ENCODE data around the gene EEFSEC.

Gene EEFSEC

DNA sequence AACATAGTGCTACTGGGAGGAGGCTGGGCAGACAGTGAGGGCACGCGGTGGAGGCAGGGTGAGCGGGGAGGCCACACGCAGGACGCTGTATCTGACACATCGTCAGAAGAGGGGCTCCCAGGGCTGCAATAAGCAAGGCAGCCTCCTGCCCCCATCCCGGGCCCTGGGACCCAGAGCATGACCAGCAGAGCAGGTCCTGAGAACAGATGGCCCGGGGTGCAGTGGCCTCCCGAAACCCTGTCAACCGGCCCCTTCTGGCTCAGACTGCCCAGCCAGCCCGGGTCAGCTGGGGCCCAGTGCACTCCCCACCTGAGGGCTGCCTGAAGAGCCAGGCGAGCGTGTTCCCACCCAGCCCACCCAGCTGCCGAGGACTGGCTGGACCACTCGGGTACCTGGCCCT lies 276.0 kb downstream of the EEFSEC start:
- no peak overlapping the region for H3K4me3 ChIP-seq (replicated peaks; ENCODE audit: low read depth, low read length)
- no peak for DNase-seq (ENCODE audit: extremely low read depth, insufficient read length)
- no peaks in the 10 kb centered on the region for H3K36me3 ChIP-seq (ENCODE audit: control insufficient read depth, insufficient read depth, low read length)
- TF ChIP-seq, protein P1, sequence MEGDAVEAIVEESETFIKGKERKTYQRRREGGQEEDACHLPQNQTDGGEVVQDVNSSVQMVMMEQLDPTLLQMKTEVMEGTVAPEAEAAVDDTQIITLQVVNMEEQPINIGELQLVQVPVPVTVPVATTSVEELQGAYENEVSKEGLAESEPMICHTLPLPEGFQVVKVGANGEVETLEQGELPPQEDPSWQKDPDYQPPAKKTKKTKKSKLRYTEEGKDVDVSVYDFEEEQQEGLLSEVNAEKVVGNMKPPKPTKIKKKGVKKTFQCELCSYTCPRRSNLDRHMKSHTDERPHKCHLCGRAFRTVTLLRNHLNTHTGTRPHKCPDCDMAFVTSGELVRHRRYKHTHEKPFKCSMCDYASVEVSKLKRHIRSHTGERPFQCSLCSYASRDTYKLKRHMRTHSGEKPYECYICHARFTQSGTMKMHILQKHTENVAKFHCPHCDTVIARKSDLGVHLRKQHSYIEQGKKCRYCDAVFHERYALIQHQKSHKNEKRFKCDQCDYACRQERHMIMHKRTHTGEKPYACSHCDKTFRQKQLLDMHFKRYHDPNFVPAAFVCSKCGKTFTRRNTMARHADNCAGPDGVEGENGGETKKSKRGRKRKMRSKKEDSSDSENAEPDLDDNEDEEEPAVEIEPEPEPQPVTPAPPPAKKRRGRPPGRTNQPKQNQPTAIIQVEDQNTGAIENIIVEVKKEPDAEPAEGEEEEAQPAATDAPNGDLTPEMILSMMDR (IDR thresholded peaks at IDR 0.05; ENCODE audit: insufficient read depth, low read length, poor library complexity, severe bottlenecking) = no peak
- peaks cover 2% of the 10 kb centered on the region for H3K27me3 ChIP-seq (replicated peaks; ENCODE audit: control insufficient read depth, insufficient read depth, low read length)

DNA sequence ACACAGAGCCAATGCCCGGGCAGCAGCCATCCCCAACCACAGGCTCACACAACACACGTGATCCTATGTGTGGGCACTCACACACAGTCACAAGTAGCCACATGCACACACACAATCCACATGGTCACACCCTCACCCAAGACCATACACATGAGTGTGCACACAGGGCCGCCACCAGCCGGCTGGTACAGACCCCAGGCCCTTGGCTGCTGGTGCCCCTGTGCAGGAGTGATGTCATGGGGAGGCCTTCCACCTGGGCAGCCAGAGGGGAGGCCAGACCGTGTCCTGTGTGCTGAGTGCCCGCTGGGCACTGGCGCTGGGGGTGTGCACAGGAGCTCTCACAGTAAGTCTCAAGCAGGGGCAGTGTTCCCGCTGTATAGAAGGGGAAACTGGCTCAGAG lies 276.5 kb downstream of the EEFSEC start:
- peaks cover 2% of the 10 kb centered on the region for H3K27me3 ChIP-seq (replicated peaks; ENCODE audit: control insufficient read depth, insufficient read depth, low read length)
- no peaks in the 10 kb centered on the region for H3K36me3 ChIP-seq (ENCODE audit: control insufficient read depth, insufficient read depth, low read length)

DNA sequence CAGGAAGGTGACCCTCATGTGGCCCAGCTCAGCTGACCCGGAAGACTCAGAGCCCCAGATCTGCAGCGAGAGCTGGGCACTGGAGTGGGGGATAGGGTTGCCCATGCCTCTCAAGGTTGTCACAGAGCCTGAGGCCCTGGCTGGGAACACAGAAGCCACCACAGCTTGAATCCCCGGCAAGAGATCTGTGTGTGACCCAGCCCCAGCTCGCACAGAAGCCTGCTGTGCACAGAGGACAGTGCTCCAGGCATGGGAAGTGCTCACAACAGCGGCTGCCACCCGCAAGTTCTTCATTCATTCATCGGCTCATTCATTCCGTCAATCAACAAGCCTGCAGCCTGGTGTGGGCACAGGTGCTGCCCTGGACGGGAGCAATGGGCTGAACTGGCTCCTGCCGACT lies 277.0 kb downstream of the EEFSEC start:
- TF ChIP-seq, protein P1 (IDR thresholded peaks at IDR 0.05; ENCODE audit: insufficient read depth, low read length, poor library complexity, severe bottlenecking) = no peak
- peaks cover 2% of the 10 kb centered on the region for H3K27me3 ChIP-seq (replicated peaks; ENCODE audit: control insufficient read depth, insufficient read depth, low read length)
- no peaks in the 10 kb centered on the region for H3K36me3 ChIP-seq (ENCODE audit: control insufficient read depth, insufficient read depth, low read length)
- H3K4me3 ChIP-seq (replicated peaks; ENCODE audit: low read depth, low read length) = no peak overlapping the region
- no peak for DNase-seq (ENCODE audit: extremely low read depth, insufficient read length)

More for the DNA sequence above, 276.5 kb downstream of the EEFSEC start:
- DNase-seq (ENCODE audit: extremely low read depth, insufficient read length) = no peak
- TF ChIP-seq, protein P1 (IDR thresholded peaks at IDR 0.05; ENCODE audit: insufficient read depth, low read length, poor library complexity, severe bottlenecking) = no peak
- no peak overlapping the region for H3K4me3 ChIP-seq (replicated peaks; ENCODE audit: low read depth, low read length)

DNA sequence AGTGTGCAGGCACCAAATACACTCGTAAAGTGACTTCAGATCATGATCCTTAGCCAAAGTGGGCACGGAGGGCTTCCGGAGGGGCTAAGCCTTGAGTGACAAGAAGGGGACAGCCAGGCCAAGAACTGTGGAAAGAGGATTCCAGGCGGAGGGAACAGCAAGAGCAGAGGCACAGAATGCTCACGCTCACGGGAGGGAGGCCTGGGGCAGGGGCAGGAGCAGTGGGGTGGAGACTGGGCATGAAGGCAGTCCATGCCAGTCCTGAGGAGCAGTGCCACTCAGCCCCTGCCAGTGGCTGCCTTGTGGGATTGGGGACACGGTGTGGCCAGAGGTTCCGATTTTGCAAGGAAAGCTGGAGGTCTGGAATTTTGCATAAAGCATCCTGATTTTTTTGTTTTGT lies 277.4 kb downstream of the EEFSEC start:
- DNase-seq (ENCODE audit: extremely low read depth, insufficient read length) = no peak
- H3K27me3 ChIP-seq (replicated peaks; ENCODE audit: control insufficient read depth, insufficient read depth, low read length) = peaks cover 2% of the 10 kb centered on the region

DNA sequence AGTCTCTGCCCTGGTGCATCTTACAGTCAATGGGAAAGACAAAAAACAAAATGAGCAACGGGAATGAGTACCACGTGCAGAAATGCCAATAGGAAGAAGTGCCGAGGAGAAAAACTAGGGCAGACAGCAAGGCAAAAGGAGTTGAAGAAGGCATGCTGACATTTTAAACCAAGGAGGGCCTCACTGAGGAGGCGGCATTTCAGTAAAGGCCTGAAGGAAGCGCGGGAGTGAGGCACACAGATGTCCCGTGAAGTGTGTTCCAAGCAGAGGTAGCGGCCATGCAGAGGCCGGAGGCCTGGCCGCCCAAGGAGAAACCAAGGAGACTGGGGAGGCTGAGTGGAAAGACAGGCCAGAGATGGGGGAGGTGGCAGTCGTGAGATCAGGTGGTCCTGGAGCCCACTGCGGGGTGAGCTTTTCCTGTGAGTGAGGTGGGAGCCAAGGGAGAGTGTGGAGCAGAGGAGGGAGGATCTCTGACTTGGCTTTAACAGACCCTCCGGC lies 278.6 kb downstream of the EEFSEC start:
- DNase-seq (ENCODE audit: extremely low read depth, insufficient read length) = no peak

More for the DNA sequence above, 277.4 kb downstream of the EEFSEC start:
- H3K36me3 ChIP-seq (ENCODE audit: control insufficient read depth, insufficient read depth, low read length) = no peaks in the 10 kb centered on the region
- TF ChIP-seq, protein P1 (IDR thresholded peaks at IDR 0.05; ENCODE audit: insufficient read depth, low read length, poor library complexity, severe bottlenecking) = no peak
- H3K4me3 ChIP-seq (replicated peaks; ENCODE audit: low read depth, low read length) = no peak overlapping the region

More for the DNA sequence above, 278.6 kb downstream of the EEFSEC start:
- H3K27me3 ChIP-seq (replicated peaks; ENCODE audit: control insufficient read depth, insufficient read depth, low read length) = peaks cover 2% of the 10 kb centered on the region
- no peak overlapping the region for H3K4me3 ChIP-seq (replicated peaks; ENCODE audit: low read depth, low read length)
- no peaks in the 10 kb centered on the region for H3K36me3 ChIP-seq (ENCODE audit: control insufficient read depth, insufficient read depth, low read length)
- TF ChIP-seq, protein P1 (IDR thresholded peaks at IDR 0.05; ENCODE audit: insufficient read depth, low read length, poor library complexity, severe bottlenecking) = no peak
